K562 (cell line): ENCODE measurements around the gene GSDME. TPM values are rescaled to one million over a fixed set of nuclear protein-coding genes. Genes with fewer than 3 reads are reported as not detected.

Experiments
- ATAC-seq: fragments of 200-7000 bp; cut with Tn5 transposase; 3 replicates; pipeline ENCODE4 v1.9.1; 2020; ENCODE audit warnings: moderate library complexity
- BruUV-seq: library from RNA; stranded (reverse); fragments of 400-500 nt; replicated peaks from 2 replicates; lab custom pipeline; 2021; lab: Mats Ljungman, UMichigan
- CTCF ChIA-PET: fragments of 300-600 bp; formaldehyde crosslinking; extraction: SDS; loops from one replicate; lab custom pipeline; 2021; ENCODE audit warnings: low intra/inter-chr PET ratio; lab: Yijun Ruan, JAX
- POLR2A ChIA-PET: fragments of 300-600, 350-650 bp; sonication (Branson Sonifier 250); formaldehyde crosslinking; extraction: SDS; loops from one replicate; lab custom pipeline; 2021; ENCODE audit warnings: antibody characterized with exemption, inconsistent platforms; lab: Yijun Ruan, JAX
- DNase-seq, 4 experiments: peaks; one replicate each; pipeline versions ENCODE4 v3.0.0 to v3.0.0-alpha.2; 2011 to 2018; ENCODE audit warnings: low spot score in 3 of 4, mixed read lengths in 3 of 4; ENCODE audit errors: extremely low read depth in 1 of 4
- FAIRE-seq: peaks from 2 replicates; lab custom pipeline; 2011; peaks lifted over from hg19 to GRCh38; lab: Jason Lieb, UNC
- H2AFZ ChIP-seq: 2 replicates; pipeline ENCODE4 v1.6.0; 2011; ENCODE audit warnings: low read depth, low read length, control low read depth, inconsistent platforms
- H3K27ac ChIP-seq: fragments of 200-600 bp; 3 replicates; pipeline ENCODE4 v1.8.0; 2011; ENCODE audit warnings: low read depth, mild to moderate bottlenecking, control low read depth, inconsistent platforms, low read length, moderate library complexity, mixed read lengths; ENCODE audit errors: extremely low read depth
- H3K27me3 ChIP-seq, 2 experiments: fragments of 300-600 bp in 1 of 2; 2 replicates in 1 of 2; 3 replicates in 1 of 2; pipeline versions ENCODE4 v1.6.0 to v1.8.0; 2011; ENCODE audit warnings: inconsistent platforms in 2 of 2, low read length in 2 of 2, mild to moderate bottlenecking in 1 of 2, mixed read lengths in 1 of 2, moderate library complexity in 1 of 2; ENCODE audit not compliant: control insufficient read depth in 2 of 2, insufficient read depth in 2 of 2
- H3K36me3 ChIP-seq: fragments of 300-600 bp; 3 replicates; pipeline ENCODE4 v1.8.0; 2011; ENCODE audit warnings: mild to moderate bottlenecking, low read length, inconsistent platforms; ENCODE audit not compliant: control insufficient read depth, insufficient read depth
- H3K4me1 ChIP-seq, 2 experiments: fragments of 200-600 bp in 1 of 2; replicated peaks in 1 of 2; 2 replicates in 1 of 2; 3 replicates in 1 of 2; pipeline versions ENCODE4 v1.5.1 to v1.8.0; 2011; ENCODE audit warnings: inconsistent platforms in 2 of 2, low read length in 2 of 2, mild to moderate bottlenecking in 1 of 2, mixed read lengths in 1 of 2, moderate library complexity in 1 of 2; ENCODE audit not compliant: control insufficient read depth in 2 of 2, insufficient read depth in 2 of 2
- H3K4me2 ChIP-seq: 2 replicates; pipeline ENCODE4 v1.6.1; 2011; ENCODE audit warnings: low read length, control low read depth, inconsistent platforms, mixed read lengths; ENCODE audit not compliant: insufficient read depth
- H3K4me3 ChIP-seq: fragments of 200-600 bp; sonication (generic), shearing (Covaris generic); 2 replicates; pipeline ENCODE4 v1.5.1; 2016; ENCODE audit warnings: control low read depth, inconsistent platforms
- H3K79me2 ChIP-seq: fragments of 200-600 bp; 3 replicates; pipeline ENCODE4 v1.8.0; 2011; ENCODE audit warnings: low read length, inconsistent platforms; ENCODE audit not compliant: control insufficient read depth, insufficient read depth
- H3K9ac ChIP-seq, 2 experiments: 2 replicates each; pipeline versions ENCODE4 v1.6.0 to v1.6.1; 2011; ENCODE audit warnings: low read depth in 2 of 2, low read length in 2 of 2, control low read depth in 1 of 2, inconsistent platforms in 1 of 2, mild to moderate bottlenecking in 1 of 2, mixed read lengths in 1 of 2; ENCODE audit not compliant: insufficient read depth in 1 of 2
- H3K9me1 ChIP-seq: one replicate; pipeline ENCODE4 v1.6.0; 2011; ENCODE audit warnings: inconsistent platforms, mild to moderate bottlenecking, low read length, moderate library complexity; ENCODE audit not compliant: control insufficient read depth, insufficient read depth
- H3K9me3 ChIP-seq: replicated peaks from 2 replicates; pipeline ENCODE4 v1.5.1; 2011; ENCODE audit warnings: low read depth, low read length, inconsistent platforms; ENCODE audit not compliant: control insufficient read depth, insufficient read depth
- H4K20me1 ChIP-seq: replicated peaks from 2 replicates; pipeline ENCODE4 v1.6.1; 2011; ENCODE audit warnings: low read length, inconsistent platforms, mixed read lengths; ENCODE audit not compliant: control insufficient read depth, insufficient read depth
- HSF4 ChIP-seq: fragments of 250-450 bp; sonication (Bioruptor Pico); IDR thresholded peaks from 2 replicates; pipeline ENCODE4 v2.1.2; 2022; ENCODE audit warnings: mild to moderate bottlenecking, moderate library complexity, borderline replicate concordance
- L3MBTL2 ChIP-seq: fragments of 450-650 bp; IDR thresholded peaks from 2 replicates; pipeline ENCODE4 v1.6.1; 2016; ENCODE audit warnings: mild to moderate bottlenecking, moderate library complexity
- LARP7 ChIP-seq: fragments of 450-650 bp; IDR thresholded peaks from 2 replicates; pipeline ENCODE4 v1.6.1; 2016
- PYGO2 ChIP-seq: fragments of 450-650 bp; IDR thresholded peaks from 2 replicates; pipeline ENCODE4 v1.6.1; 2016; ENCODE audit warnings: mild to moderate bottlenecking, missing genetic modification characterization, moderate library complexity, missing compliant biosample characterization
- RNF219 ChIP-seq: fragments of 250-450 bp; sonication (Bioruptor Pico); IDR thresholded peaks from 2 replicates; pipeline ENCODE4 v1.5.0; 2022; ENCODE audit warnings: mild to moderate bottlenecking
- RREB1 ChIP-seq: fragments of 250-450 bp; sonication (Bioruptor Pico); IDR thresholded peaks from 2 replicates; pipeline ENCODE4 v1.4.0; 2020
- SMAD1 ChIP-seq: fragments of 150-350 bp; IDR thresholded peaks from 2 replicates; pipeline ENCODE4 v1.6.1; 2014; ENCODE audit warnings: low read length, low read depth; ENCODE audit not compliant: partially characterized antibody
- TFAM ChIP-seq: fragments of 250-450 bp; sonication (Bioruptor Pico); conservative IDR thresholded peaks from 2 replicates; pipeline ENCODE4 v1.5.0; 2021; ENCODE audit warnings: mild to moderate bottlenecking, moderate library complexity
- ZBTB7A ChIP-seq: IDR thresholded peaks from 2 replicates; pipeline ENCODE4 v1.6.1; 2011; ENCODE audit warnings: low read depth, mild to moderate bottlenecking, low read length, moderate library complexity, borderline replicate concordance; ENCODE audit not compliant: control insufficient read depth
- ZKSCAN1 ChIP-seq: fragments of 150-350 bp; IDR thresholded peaks from 2 replicates; pipeline ENCODE4 v1.6.1; 2016; ENCODE audit warnings: low read depth, low read length
- ZMIZ1 ChIP-seq, 2 experiments: fragments of 150-350 bp in 1 of 2; IDR thresholded peaks; 2 replicates each; pipeline ENCODE4 v1.6.1; 2012 to 2016; ENCODE audit warnings: low read depth in 2 of 2, low read length in 2 of 2, mild to moderate bottlenecking in 1 of 2, moderate library complexity in 1 of 2
- ZZZ3 ChIP-seq: fragments of 450-650 bp; IDR thresholded peaks from 2 replicates; pipeline ENCODE4 v1.6.1; 2016; ENCODE audit warnings: antibody characterized with exemption, mild to moderate bottlenecking, moderate library complexity
- in situ Hi-C: fragments of 300-500 bp; cut with MboI; formaldehyde crosslinking; loops from 4 replicates; pipeline ENCODE4 v1.15.0; 2018; ENCODE audit warnings: inconsistent platforms, mixed read lengths
- intact Hi-C: fragments of 100-400 bp; cut with micrococcal nuclease; formaldehyde crosslinking; loops from 2 replicates; pipeline ENCODE4 v1.14.2; 2022
- polyA plus RNA-seq, 8 experiments: library from polyadenylated mRNA; depleted of rRNA in 4 of 8; stranded (reverse) in 5 of 8; unstranded in 3 of 8; fragments of >200 nt; fragmentation: Nextera tagmentation in 2 of 8; fragmentation: Illumina TruSeq in 1 of 8; extraction: Ambion mirVana in 2 of 8; extraction: Trizol in 1 of 8; gene quantifications; 2 replicates each; pipeline versions ENCODE4 v1.2.1 to v1.2.3, GENCODE V29; 2011 to 2014; ENCODE audit warnings: inconsistent platforms in 1 of 8, missing spikeins in 1 of 8
- total RNA-seq, 7 experiments: library from RNA; depleted of rRNA in 6 of 7; stranded (reverse); fragments of >200 nt in 6 of 7; fragmentation: Illumina TruSeq in 2 of 7; extraction: Trizol in 2 of 7; gene quantifications; 2 replicates each; pipeline versions ENCODE4 v1.2.1 to v1.2.3, GENCODE V29; 2011 to 2021; ENCODE audit warnings: low replicate concordance in 1 of 7

The GSDME gene
- total and polyA plus RNA-seq, 9 of the 15 experiments (the other 6 are each of a cell fraction or from before 2014, with no cell fraction given): 0.37 to 1.9 (median 0.62) TPM

GRCh38 chr7:24730018-24730369 is 27.3 kb downstream of the GSDME start:
- no peak overlapping the region for H3K9ac ChIP-seq
- H2AFZ ChIP-seq: no peak overlapping the region
- CTCF ChIA-PET: no interaction called here
- no peaks in the 10 kb centered on the region for H3K79me2 ChIP-seq
- DNase-seq (no peak), ATAC-seq (no peak), FAIRE-seq (no peak)
- POLR2A ChIA-PET: interaction anchor here (0.6 to 1.3 kb wide), 2 partner anchors 11 to 196 kb away, joined by 4 to 6 read pairs; no protein-coding TSS in a partner anchor
- 0 out of 2 replicates have a peak, but pooled peaks cover 3% of the 10 kb centered on the region for H4K20me1 ChIP-seq
- no peak overlapping the region for H3K27ac ChIP-seq
- no peak overlapping the region for H3K4me2 ChIP-seq
- in situ Hi-C loops (no loop called here), intact Hi-C loops (no loop called here)
- BruUV-seq: no TSS peak
- H3K4me3 ChIP-seq: no peak overlapping the region
- peaks cover 5 to 13% of the 10 kb centered on the region in 2 experiments; a peak in 4 of 5 replicates for H3K4me1 ChIP-seq
- H3K36me3 ChIP-seq: no peaks in the 10 kb centered on the region
- no peaks in the 10 kb centered on the region for H3K9me1 ChIP-seq
- H3K9me3 ChIP-seq: no peaks in the 10 kb centered on the region
- peaks cover 5 to 29% of the 10 kb centered on the region in 2 experiments; a peak in 4 of 5 replicates for H3K27me3 ChIP-seq
- no peak for TF ChIP-seq ZKSCAN1
- no peak for TF ChIP-seq HSF4
- no peak for TF ChIP-seq PYGO2 (tag)
- no peak for TF ChIP-seq ZMIZ1 (IDR thresholded peaks at IDR 0.05; ENCODE audit: low read depth in 2 of 2, low read length in 2 of 2)
- TF ChIP-seq TFAM (CRISPR knock-in tag): no peak
- no peak for TF ChIP-seq RNF219 (CRISPR knock-in tag)
- TF ChIP-seq ZBTB7A: no peak
- TF ChIP-seq LARP7: no peak
- no peak for TF ChIP-seq ZZZ3
- no peak for TF ChIP-seq L3MBTL2
- TF ChIP-seq RREB1 (CRISPR knock-in tag): no peak
- TF ChIP-seq SMAD1: no peak
